Measurements from ENCODE around the gene TXNRD1.
"Not testable (repeated sequence)": the region's sequence is repeated elsewhere in the genome, so short reads cannot be mapped to it uniquely, and the experiment has no call there.

The TXNRD1 gene

DNA sequence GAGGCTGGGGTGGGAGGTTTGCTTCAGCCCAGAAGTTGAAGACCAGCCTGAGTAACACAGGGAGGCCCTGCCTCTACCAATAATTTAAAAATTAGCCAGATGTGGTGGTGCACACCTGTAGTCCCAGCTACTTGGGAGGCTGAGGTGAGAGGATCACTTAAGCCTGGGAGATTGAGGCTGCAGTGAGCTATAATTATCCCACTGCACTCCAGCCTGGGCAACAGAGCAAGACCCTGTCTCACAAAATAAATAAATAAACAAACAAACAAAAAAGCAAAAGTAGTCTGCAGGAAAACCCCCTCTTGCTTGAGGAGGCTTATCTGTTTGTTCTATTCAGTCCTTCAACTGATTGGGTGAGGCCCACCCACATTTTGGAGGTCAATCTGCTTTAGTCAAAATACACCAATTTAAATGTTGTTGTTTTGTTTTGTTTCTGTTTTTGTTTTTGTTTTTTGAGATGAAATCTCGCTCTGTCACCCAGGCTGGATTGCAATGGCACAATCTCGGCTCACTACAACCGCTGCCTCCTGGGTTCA, 24.9 kb upstream of the TXNRD1 start:
- no peak for DNase-seq (ENCODE audit: low read depth, low spot score)

DNA sequence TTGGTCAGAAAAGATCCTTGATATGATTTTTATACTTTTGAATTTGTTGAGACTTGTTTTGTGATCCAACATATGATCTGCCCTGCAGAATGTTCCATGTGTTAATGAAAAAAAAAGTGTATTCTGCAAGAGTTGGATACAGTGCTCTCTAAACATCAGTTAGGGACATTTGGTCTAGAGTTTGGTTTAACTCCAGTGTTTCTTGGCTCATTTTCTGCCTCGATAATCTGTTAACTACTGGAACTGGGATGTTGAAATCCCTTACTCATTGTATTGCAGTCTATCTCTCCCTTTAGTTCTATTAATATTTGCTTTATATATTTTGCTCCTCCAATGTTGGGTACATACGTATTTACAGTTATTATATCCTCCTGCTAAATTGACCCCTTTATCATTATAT, 18.3 kb upstream of the TXNRD1 start:
- no peak for DNase-seq (ENCODE audit: low read depth, low spot score)

GRCh38 chr12:104199964-104200363, 15.6 kb upstream of the TXNRD1 start:
- DNase-seq (ENCODE audit: low read depth, low spot score), result no peak

- peak; percentile 83 for DNase-seq (ENCODE audit: low read depth, low spot score)
Observed at GRCh38 chr12:104201238-104202001, 14.2 kb upstream of the TXNRD1 start.

- DNase-seq (ENCODE audit: low read depth, low spot score), result peak; percentile 29
Observed at GRCh38 chr12:104204690-104205480, 10.7 kb upstream of the TXNRD1 start.

GRCh38 chr12:104207416-104208205, 8.0 kb upstream of the TXNRD1 start:
- DNase-seq (ENCODE audit: low read depth, low spot score), result no peak

GRCh38 chr12:104212516-104212915, 3.1 kb upstream of the TXNRD1 start:
- no peak for DNase-seq (ENCODE audit: low read depth, low spot score)

DNA sequence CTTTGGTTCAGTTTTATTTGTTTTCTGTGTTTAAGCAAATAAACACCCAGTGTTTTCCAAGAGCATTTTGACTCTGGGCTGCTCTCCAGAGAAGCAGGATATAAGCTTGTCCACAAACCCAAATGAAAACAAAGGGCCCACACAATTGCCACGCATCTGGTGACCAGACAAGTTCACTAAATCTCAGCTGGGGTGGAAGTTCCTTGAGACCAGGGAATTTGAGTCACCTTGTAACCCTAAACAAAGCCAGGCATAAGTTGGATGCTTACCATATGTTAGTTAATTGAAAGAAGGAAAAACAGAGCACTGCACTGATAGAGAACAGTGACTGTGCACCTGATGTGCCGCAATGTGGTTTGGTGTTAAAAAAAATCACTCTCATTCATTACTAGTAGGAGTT, 1.6 kb upstream of the TXNRD1 start:
- DNase-seq (ENCODE audit: low read depth, low spot score), result no peak

- DNase-seq (ENCODE audit: low read depth, low spot score), result no peak
Observed at GRCh38 chr12:104216521-104216924, 944 bp downstream of the TXNRD1 start.

DNA sequence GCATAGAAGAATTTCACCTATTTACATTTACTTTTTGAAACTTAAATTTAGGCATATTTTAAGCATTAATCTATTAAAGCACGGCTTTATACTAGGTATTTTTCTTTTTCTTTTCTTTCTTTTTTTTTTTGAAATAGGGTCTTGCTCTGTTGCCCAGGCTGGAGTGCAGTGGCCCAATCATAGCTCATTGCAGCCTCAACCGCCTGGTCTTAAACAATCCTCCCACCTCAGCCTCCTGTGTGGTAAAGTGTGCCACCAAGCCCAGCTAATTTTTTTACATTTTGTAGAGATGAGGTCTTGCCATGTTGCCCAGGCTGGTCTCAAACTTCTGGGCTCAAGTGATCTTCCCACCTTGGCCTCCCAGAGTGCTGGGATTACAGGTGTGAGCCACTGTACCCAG, 2.9 kb downstream of the TXNRD1 start:
- not testable (repeated sequence) for DNase-seq (ENCODE audit: low read depth, low spot score)

DNA sequence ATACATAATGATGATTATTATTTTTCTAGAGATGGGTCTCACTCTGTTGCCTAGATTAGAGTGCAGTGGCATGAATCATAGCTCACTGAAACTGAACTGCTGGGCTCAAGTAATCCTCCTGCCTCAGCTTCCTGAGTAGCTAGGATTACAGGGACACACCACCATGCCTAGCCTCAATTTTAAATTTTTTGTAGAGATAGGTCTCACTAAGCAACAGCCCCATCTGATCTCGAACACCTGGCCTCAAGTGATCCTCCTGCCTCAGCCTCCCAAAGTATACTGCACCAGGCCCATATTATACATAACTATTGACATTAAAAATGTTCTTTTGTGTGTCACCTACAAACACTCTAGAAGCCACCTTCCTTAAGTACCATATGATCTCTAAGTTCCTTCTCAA, 3.4 kb downstream of the TXNRD1 start:
- DNase-seq (ENCODE audit: low read depth, low spot score), result no peak

DNA sequence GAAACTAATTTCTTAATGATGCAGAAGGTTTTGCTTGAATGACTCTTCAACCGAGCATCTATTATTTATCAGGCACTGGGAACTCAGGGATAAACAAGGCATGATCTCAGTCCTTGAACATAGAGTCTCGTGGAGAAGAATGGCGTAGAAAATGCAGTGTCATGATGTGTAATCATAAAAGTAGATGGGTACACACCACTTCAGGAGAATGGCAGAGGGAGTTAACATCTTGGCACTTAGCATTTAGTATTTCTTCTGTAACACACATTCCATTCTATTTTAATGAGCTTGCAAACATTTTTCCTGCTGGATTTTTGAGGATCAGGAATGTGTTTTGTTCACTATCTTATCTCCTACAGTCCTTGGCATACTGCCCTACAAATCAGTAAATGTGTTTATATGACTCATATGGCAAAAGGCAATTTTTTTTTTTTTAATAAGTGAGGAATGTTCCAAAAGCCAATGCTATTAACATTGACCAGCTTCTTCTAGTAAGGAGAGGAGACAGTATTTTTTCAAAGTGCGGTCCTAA, 3.8 kb downstream of the TXNRD1 start:
- no peak for DNase-seq (ENCODE audit: low read depth, low spot score)

GRCh38 chr12:104219908-104220404, 4.4 kb downstream of the TXNRD1 start:
- DNase-seq (ENCODE audit: low read depth, low spot score), result peak; percentile 57

- no peak for DNase-seq (ENCODE audit: low read depth, low spot score)
Observed at GRCh38 chr12:104220931-104221330, 5.4 kb downstream of the TXNRD1 start.

DNA sequence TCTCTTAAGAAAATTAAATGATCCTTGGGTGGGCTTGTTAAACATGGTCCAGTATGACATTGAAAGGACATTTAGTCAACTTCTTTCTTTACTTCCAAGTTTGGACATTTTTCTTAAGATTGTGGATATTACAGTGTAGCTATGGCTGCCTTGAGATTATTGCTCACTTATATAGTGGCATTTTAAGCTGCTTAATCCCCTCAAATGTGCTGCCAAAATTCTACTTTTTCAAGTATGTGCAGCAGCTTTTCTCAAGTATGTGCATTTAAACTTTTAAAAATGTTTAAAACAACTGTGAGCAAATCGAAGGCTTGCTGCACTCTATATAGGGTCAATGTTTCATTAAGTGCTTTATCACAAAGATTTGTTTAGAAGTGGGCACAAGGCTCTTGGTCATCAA, 7.4 kb downstream of the TXNRD1 start:
- no peak for DNase-seq (ENCODE audit: low read depth, low spot score)

GRCh38 chr12:104223712-104224111, 8.1 kb downstream of the TXNRD1 start:
- no peak for DNase-seq (ENCODE audit: low read depth, low spot score)

DNA sequence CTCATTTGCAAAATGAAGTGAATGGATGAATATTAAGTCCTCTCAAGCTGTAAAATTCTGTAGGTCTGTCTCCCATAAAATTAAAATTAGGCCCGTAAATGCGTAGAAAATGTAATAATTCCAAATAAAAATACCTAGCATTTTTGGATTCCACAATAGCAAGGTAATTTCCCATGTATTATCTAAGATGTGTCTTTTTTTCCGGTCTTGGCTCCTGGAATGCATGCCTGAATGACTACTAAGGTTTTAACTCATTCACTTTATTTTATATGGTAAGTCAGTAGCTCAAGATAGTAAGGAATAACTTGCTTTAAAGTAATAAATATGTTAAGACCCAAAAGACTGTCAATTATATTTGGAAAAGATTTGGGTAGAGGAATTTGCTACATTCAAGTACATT, 11.1 kb downstream of the TXNRD1 start:
- no peak for DNase-seq (ENCODE audit: low read depth, low spot score)

DNA sequence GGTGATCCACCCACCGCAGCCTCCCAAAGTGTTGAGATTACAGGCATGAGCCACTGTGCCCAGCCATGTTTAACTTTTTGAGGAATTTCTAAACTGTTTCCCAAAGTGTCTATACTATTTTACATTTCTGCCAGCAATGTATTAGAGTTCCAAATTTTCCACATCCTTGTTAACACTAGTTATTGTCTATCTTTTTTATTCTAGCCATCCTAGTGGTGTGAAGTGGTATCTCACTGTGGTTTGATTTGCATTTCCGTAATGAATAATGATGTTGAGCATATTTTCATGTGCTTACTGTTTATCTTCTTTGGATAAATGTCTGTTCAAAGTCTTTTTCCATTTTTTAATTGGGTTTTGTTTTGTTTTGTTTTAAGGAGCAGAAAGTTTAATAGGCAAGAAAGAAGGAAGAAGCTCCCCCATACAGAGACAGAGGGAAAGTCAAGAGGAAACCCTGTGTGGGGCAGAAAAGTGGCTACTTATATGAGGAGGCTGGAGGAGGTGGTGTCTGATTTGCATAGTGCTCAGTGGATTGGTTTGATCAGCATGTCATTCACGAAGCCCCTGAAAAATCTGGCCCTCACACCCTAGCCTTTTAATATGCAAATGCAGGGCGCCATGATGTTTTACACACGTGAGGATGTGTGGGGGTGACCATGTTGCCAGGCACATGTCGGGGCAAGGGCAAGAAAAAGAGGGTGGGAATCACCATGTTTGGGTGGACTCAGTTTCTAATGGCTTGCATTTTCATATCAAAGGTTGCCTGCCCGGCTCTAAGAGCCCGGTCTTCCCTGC, 14.9 kb downstream of the TXNRD1 start:
- peak; percentile 71 for DNase-seq (ENCODE audit: low read depth, low spot score)

GRCh38 chr12:104232609-104233280, 17.2 kb downstream of the TXNRD1 start:
- DNase-seq (ENCODE audit: low read depth, low spot score), result no peak

DNA sequence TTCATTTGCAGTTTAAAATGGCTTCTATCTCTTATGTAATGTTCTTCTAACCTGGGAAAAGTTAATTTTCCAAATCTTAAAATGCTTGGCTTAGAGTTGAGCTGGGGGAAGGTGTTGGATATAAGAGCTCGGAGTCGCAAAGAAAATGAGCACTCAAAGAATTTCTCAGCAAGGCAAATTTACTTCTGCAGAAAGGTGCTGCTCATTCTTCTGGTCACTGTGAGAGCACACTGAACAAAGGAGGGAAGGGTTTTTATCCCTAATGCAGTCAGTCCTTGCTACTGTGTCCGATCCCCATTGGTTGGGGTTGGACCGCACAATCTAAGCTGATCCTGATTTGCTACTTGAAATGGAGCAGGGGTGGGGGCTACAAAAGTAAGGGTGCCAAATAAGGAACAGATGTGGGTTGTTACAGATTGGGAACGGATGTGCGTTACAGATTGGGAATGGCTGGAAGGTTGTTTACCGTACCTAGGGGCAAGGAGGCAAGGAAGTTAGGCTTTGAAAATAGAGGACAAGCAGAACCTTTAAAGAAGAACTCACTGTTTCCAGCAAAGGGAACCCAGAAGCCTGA, 19.4 kb downstream of the TXNRD1 start:
- no peak for DNase-seq (ENCODE audit: low read depth, low spot score)
